SJCRH30 (cell line): Measurements from ENCODE around the gene FAM13C. TPM values are rescaled to one million over a fixed set of nuclear protein-coding genes. Genes with fewer than 3 reads are reported as not detected.
A peak's percentile ranks its signal among the peaks of the same experiment; 100 is the strongest.
"Not testable (repeated sequence)": the region's sequence is repeated elsewhere in the genome, so short reads cannot be mapped to it uniquely, and the experiment has no call there.

Source experiments
- DNase-seq, 2 experiments: peaks; one replicate each; pipeline ENCODE4 v3.0.0-alpha.2; 2015 to 2020
- H3K27ac ChIP-seq: fragments of 250-450 bp; sonication (Bioruptor Pico); 2 replicates; pipeline ENCODE4 v1.5.1; 2020; ENCODE audit warnings: mild to moderate bottlenecking, moderate library complexity
- H3K27me3 ChIP-seq: fragments of 250-450 bp; sonication (Bioruptor Pico); 2 replicates; pipeline ENCODE4 v1.5.1; 2020; ENCODE audit warnings: mild to moderate bottlenecking, moderate library complexity
- H3K36me3 ChIP-seq: fragments of 250-450 bp; sonication (Bioruptor Pico); 2 replicates; pipeline ENCODE4 v1.5.1; 2020; ENCODE audit warnings: mild to moderate bottlenecking, moderate library complexity
- H3K4me1 ChIP-seq: fragments of 250-450 bp; sonication (Bioruptor Pico); 2 replicates; pipeline ENCODE4 v1.5.1; 2020; ENCODE audit warnings: mild to moderate bottlenecking, moderate library complexity
- H3K4me3 ChIP-seq: fragments of 250-450 bp; sonication (Bioruptor Pico); 2 replicates; pipeline ENCODE4 v1.5.1; 2020; ENCODE audit warnings: mild to moderate bottlenecking, moderate library complexity
- H3K9me3 ChIP-seq: fragments of 250-450 bp; sonication (Bioruptor Pico); replicated peaks from 2 replicates; pipeline ENCODE4 v1.5.1; 2020; ENCODE audit warnings: mild to moderate bottlenecking, moderate library complexity
- total RNA-seq: library from RNA; depleted of rRNA; stranded (reverse); fragments of >200 nt; shearing (Covaris generic); gene quantifications from 2 replicates; pipeline ENCODE4 v1.2.3, GENCODE V29; 2014; rRNA removed

Gene FAM13C
- total RNA-seq, 1 experiment from 2014 or later: 1.1 TPM

DNA sequence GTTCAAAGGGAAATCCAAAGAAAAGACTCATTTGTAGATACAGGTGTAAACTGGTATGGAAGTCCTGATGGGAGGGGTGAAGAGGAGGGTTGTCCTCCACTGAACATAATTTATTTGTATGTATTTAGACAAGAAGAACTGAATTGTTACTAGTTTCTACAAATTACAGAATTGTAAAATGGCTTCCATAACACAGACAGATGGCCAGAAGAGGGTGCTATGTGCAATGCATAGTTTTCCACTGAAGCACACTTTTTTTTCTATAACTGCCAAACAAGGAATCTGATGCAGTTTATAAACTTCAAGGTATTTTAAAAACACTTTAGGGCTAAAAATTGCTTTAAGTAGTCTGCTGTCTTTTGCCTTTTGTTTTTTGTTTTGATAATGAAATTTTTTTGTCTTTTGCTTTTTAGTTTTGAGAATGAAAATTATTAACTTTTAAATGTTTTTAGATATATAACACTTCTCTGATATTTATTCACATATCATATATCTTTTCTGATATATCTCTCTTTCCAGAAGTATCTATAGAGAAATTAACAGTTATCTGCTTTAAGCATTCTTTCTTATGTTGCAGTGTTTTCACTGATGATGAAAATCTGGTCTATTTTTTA is 127.4 kb downstream of the FAM13C start:
- Histone ChIP-seq H3K4me3 (no peak overlapping the region), H3K9me3 (no peaks in the 10 kb centered on the region), H3K4me1 (0 out of 2 replicates have a peak, but pooled peaks cover 3% of the 10 kb centered on the region), H3K36me3 (no peaks in the 10 kb centered on the region), H3K27me3 (no peaks in the 10 kb centered on the region), H3K27ac (no peak overlapping the region)
- DNase-seq: peak; percentile 22 to 55

DNA sequence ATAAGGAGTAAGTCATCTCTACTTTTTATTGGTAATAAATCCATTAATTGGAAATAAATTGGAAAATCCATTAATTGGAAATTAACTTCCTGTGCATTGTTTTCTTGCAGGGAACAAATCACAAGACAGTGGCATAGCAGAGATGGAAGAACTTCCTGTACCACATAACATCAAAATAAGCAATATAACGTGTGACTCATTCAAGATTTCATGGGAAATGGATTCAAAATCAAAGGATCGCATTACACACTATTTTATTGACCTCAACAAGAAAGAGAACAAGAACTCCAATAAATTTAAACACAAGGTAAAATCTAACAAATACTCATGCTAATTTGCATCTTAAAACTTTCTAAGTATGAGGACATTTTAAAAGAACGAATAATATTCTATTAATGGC is 128.2 kb downstream of the FAM13C start:
- H3K27ac ChIP-seq: no peak overlapping the region
- DNase-seq: peak in 1 of 2 experiments; percentile 7
- no peaks in the 10 kb centered on the region for H3K27me3 ChIP-seq
- H3K36me3 ChIP-seq: no peaks in the 10 kb centered on the region
- 0 out of 2 replicates have a peak, but pooled peaks cover 3% of the 10 kb centered on the region for H3K4me1 ChIP-seq
- H3K4me3 ChIP-seq: no peak overlapping the region
- H3K9me3 ChIP-seq: no peaks in the 10 kb centered on the region

DNA sequence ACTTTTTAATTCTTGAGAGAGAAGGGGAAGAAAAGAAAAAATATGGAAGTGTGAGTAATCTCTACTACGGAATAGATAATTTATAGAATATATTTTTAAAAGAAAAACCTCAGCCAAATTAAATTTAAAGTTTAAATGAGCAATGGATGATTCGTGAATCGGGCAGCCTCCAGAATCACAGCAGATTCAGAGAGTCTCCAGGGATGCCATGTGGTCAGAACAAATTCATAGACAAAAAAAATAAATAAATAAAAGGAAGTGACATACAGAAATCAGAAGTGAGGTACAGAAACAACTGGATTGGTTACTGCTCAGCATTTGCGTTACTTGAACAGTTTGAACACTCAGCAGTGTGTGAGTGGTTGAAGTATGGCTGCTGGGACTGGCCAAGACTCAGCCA is 132.9 kb downstream of the FAM13C start:
- no peaks in the 10 kb centered on the region for H3K36me3 ChIP-seq
- H3K4me3 ChIP-seq: no peak overlapping the region
- no peaks in the 10 kb centered on the region for H3K9me3 ChIP-seq
- no peak overlapping the region for H3K27ac ChIP-seq
- no peak for DNase-seq
- H3K4me1 ChIP-seq: 0 out of 2 replicates have a peak, but pooled peaks cover 2% of the 10 kb centered on the region
- no peaks in the 10 kb centered on the region for H3K27me3 ChIP-seq

DNA sequence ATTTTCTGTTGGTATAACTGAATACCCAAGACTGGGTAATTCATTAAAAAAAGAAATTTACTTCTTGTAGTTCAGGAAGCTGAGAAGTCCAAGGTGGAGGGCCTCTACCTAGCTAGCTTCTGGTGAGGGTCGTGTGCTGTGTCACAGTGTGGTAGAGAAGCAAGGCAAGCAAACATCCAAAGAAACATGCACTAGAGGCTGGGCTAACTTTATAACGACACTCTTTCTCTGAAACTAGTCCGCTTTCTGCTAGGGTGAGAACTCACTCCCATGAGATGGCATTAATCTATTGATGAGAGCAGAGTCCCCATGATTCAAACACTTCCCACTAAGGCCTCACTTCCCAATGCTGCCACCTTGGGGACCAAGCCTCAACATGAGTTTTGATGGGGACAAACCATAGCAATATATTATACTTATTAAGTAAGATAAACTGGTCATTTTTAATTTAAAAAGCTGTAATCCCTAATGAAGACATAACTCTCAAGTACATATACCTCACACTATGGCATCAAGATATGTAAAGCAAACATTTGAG is 135.1 kb downstream of the FAM13C start:
- Histone ChIP-seq H3K27me3 (no peaks in the 10 kb centered on the region), H3K36me3 (no peaks in the 10 kb centered on the region), H3K27ac (no peak overlapping the region), H3K4me3 (no peak overlapping the region), H3K9me3 (no peaks in the 10 kb centered on the region), H3K4me1 (no peaks in the 10 kb centered on the region)
- DNase-seq: peak in 1 of 2 experiments; percentile 12

DNA sequence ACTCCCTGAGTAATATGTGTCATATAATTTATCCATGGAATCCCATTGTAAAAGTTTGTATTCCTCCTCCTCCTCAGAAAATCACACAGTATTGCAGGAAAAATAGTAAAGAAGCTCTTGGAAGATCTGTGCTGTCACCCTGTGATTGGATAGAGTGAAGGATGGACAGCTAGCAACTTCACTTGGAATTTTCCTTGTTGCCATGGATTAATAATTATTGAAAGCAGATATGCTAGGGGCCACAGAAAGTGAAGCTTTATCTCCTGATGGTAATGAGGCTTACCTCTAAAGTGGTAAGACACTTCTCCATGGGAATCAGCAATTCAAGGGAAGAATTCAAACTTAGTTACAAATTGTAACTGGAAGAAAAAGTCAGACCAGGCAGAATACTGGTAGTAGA is 137.1 kb downstream of the FAM13C start:
- Histone ChIP-seq H3K4me1 (no peaks in the 10 kb centered on the region), H3K4me3 (no peak overlapping the region), H3K27me3 (no peaks in the 10 kb centered on the region), H3K9me3 (no peaks in the 10 kb centered on the region), H3K36me3 (no peaks in the 10 kb centered on the region), H3K27ac (no peak overlapping the region)
- no peak for DNase-seq

DNA sequence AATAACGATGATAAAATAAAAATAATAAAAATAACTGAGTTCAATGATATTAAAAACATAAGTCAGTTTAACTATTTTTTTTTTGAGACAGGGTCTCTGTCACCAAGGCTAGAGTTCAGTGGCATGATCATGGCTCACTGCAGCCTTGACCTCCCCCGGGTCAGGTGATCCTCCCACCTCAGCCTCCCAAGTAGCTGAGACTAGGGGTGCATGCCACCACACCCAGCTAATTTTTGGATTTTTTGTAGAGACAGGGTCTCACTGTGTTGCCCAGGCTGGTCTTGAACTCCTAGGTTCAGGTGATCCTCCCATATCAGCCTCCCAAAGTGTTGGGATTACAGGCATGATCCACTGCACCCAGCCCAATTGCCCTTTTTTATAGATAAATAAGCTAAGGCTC is 138.8 kb downstream of the FAM13C start:
- H3K4me3 ChIP-seq, DNase-seq, H3K27ac ChIP-seq, H3K4me1 ChIP-seq, H3K9me3 ChIP-seq, H3K27me3 ChIP-seq, H3K36me3 ChIP-seq: not testable (repeated sequence)

DNA sequence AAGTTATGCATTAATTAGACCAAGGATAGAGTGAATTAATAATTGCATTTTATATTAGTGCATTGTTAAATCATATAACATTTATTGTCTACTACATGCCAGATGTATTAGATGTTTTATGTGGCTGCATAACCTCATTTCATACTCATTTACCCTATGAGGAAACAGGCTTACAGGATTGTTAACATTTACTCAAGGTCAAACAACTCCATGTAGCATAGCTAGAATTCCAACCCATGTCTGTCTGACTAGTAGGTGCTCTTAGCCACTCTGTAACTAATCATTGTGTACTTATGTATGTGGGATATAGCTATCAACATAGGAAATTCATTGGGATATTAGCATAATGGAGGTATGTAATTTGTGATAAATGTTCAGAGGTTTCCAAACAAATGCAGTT is 139.6 kb downstream of the FAM13C start:
- no peak overlapping the region for H3K4me3 ChIP-seq
- no peaks in the 10 kb centered on the region for H3K27me3 ChIP-seq
- DNase-seq: no peak
- no peak overlapping the region for H3K27ac ChIP-seq
- no peaks in the 10 kb centered on the region for H3K36me3 ChIP-seq
- H3K9me3 ChIP-seq: no peaks in the 10 kb centered on the region
- H3K4me1 ChIP-seq: no peaks in the 10 kb centered on the region

DNA sequence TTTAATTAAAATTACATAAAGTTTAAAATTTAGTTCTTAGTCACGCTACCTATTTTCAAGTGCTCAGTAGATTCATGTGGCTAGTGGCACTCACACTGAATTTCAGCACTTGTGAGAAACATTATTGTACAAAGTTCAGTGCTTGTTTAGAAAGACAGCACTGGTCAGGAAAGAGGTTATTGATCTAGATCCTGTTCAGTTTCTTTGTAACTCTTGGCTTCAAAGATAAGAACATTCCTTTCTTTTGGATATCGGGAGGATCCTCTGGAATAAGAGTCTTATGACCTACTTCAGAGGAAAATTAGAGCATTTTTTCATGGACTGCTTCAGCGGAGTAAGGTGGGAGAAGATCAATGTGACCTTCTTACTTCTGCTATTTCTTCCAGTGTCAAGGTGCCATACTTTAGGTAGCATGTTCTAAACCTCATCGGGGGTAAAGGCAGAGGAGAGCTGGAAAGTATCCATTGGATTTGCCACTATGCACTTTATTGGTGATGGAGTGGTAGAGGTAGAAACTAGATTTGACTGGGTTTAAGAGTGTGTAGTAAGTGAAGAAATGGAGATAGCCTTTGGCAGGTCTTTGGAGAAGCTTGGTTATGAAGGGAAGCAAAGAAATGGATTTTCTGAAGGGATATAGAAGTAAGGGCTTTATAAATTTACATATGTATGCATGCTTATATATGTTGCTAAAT is 146.0 kb downstream of the FAM13C start:
- Histone ChIP-seq H3K4me1 (no peaks in the 10 kb centered on the region), H3K4me3 (no peak overlapping the region)

DNA sequence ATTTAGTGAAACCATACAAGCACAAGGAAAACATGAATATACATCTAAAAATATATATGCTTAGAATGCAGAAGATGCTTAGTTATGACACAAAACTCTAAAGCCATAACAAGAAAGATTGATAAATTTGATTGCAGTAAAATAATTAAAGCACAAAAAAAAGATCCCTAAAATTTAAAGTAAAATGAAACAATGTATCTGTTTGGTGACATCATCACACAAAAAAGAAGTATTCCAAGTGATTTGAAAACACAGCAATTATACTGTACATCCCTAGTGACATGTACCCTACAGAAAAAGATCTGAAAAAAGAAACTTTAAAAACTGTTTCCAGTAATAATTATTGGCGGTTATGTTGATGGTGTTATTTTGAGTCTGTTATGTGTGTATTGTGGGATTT is 148.2 kb downstream of the FAM13C start:
- no peaks in the 10 kb centered on the region for H3K36me3 ChIP-seq
- no peaks in the 10 kb centered on the region for H3K27me3 ChIP-seq
- H3K4me3 ChIP-seq: no peak overlapping the region
- H3K4me1 ChIP-seq: no peaks in the 10 kb centered on the region
- DNase-seq: no peak
- H3K9me3 ChIP-seq: no peaks in the 10 kb centered on the region
- no peak overlapping the region for H3K27ac ChIP-seq

More for the DNA sequence above, 146.0 kb downstream of the FAM13C start:
- no peak for DNase-seq
- Histone ChIP-seq H3K27me3 (no peaks in the 10 kb centered on the region), H3K27ac (no peak overlapping the region), H3K36me3 (no peaks in the 10 kb centered on the region), H3K9me3 (no peaks in the 10 kb centered on the region)

DNA sequence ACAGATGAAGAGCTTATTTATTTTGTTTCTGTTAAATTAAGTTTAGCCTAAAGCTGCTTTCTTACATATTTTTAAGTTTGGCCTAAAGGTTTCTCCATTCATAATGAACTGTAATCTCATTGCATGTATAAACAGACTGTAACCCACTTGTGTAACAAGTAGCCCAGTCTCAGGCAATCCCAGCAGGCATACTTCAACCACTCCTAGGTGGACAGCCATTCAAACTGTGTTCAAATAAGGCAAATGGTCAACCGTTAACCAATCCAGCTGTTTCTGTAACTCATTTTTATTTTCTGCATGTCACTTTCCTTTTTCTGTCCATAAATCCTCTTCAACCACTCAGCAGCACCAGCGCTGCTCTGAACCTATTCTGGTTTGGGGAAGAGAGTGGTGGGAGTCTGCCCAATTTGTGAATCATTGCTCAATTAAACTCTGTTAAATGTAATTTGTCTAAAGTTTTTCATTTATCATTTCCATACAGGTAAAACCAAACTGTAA is 150.0 kb downstream of the FAM13C start:
- Histone ChIP-seq H3K9me3 (no peaks in the 10 kb centered on the region), H3K27me3 (no peaks in the 10 kb centered on the region), H3K36me3 (no peaks in the 10 kb centered on the region), H3K4me3 (no peak overlapping the region), H3K4me1 (no peaks in the 10 kb centered on the region), H3K27ac (no peak overlapping the region)
- DNase-seq: peak in 1 of 2 experiments; percentile 3

DNA sequence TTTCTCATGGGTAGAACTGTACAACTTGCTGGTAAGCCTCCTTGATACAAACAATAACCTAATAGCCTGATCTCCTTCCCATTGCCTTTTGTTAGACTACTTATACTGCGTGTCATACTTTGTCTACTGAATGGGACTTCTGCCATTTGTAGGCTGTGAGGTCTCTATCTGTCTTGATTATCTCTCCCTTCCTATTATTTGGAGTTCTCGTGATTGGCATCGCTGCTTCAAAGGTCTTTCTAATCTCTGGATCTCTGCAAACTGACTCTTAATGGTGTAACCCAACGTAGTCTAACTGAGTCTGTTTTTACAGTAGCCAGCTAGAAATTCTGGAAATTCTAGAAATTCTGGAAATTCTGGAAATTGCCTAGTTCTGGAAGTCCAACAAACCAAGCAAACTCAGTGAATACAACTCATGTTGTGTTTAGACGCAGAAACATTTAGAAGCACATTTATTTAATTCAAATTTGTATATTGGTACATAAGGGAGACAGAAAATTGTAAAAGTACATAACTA is 156.1 kb downstream of the FAM13C start:
- no peak for DNase-seq
- Histone ChIP-seq H3K27ac (no peak overlapping the region), H3K9me3 (no peaks in the 10 kb centered on the region), H3K4me3 (no peak overlapping the region), H3K36me3 (no peaks in the 10 kb centered on the region), H3K27me3 (no peaks in the 10 kb centered on the region), H3K4me1 (no peaks in the 10 kb centered on the region)

Other genes starting within 250 kb of the FAM13C start
- gene PHYHIPL, start 185.9 kb downstream of the FAM13C start, total RNA-seq: 0.04 TPM in 1 of 2 replicates, not detected in the other